HG03460 (cell line): ENCODE measurements around the gene INTS1.

Source experiments
- ATAC-seq: cut with Tn5 transposase; IDR thresholded peaks from one replicate; pipeline ENCODE4 v1.9.1; 2021; ENCODE audit not compliant: unreplicated experiment

Gene INTS1

GRCh38 chr7:1542841-1543747 is 38.9 kb upstream of the INTS1 start:
- no peak for ATAC-seq

- no peak for ATAC-seq
Measured at GRCh38 chr7:1542329-1542728, 38.1 kb upstream of the INTS1 start.

GRCh38 chr7:1541431-1542162 is 37.4 kb upstream of the INTS1 start:
- no peak for ATAC-seq

GRCh38 chr7:1540776-1541271 is 36.6 kb upstream of the INTS1 start:
- ATAC-seq = no peak

GRCh38 chr7:1539882-1540775 is 35.9 kb upstream of the INTS1 start:
- ATAC-seq = no peak

GRCh38 chr7:1539181-1539881 is 35.1 kb upstream of the INTS1 start:
- no peak for ATAC-seq

GRCh38 chr7:1538544-1539180 is 34.5 kb upstream of the INTS1 start:
- no peak for ATAC-seq

- no peak for ATAC-seq
Measured at GRCh38 chr7:1537535-1538412, 33.6 kb upstream of the INTS1 start.

GRCh38 chr7:1536743-1537534 is 32.8 kb upstream of the INTS1 start:
- no peak for ATAC-seq

GRCh38 chr7:1536455-1536742 is 32.2 kb upstream of the INTS1 start:
- ATAC-seq = no peak

- ATAC-seq = no peak
Measured at GRCh38 chr7:1535701-1536454, 31.7 kb upstream of the INTS1 start.

GRCh38 chr7:1535100-1535458 is 30.9 kb upstream of the INTS1 start:
- ATAC-seq = no peak

- ATAC-seq = no peak
Measured at GRCh38 chr7:1534330-1535099, 30.3 kb upstream of the INTS1 start.

- ATAC-seq = no peak
Measured at GRCh38 chr7:1533547-1534329, 29.5 kb upstream of the INTS1 start.

GRCh38 chr7:1533255-1533546 is 29.0 kb upstream of the INTS1 start:
- ATAC-seq = no peak

GRCh38 chr7:1532456-1533254 is 28.5 kb upstream of the INTS1 start:
- no peak for ATAC-seq
